PC-3 (cell line): ENCODE results near the gene PIGO. TPM values are rescaled to one million over a fixed set of nuclear protein-coding genes. Genes with fewer than 3 reads are reported as not detected.

Experiments
- ATAC-seq: fragments of 200-7000 bp; cut with Tn5 transposase; 2 replicates; pipeline ENCODE4 v1.9.1; 2020; ENCODE audit warnings: mild to moderate bottlenecking, moderate library complexity
- BruUV-seq: library from RNA; stranded (reverse); fragments of 400-500 nt; replicated peaks from 2 replicates; lab custom pipeline; 2021; lab: Mats Ljungman, UMichigan
- CTCF ChIA-PET: fragments of 300-600 bp; sonication (Branson Sonifier 250); formaldehyde crosslinking; loops from one replicate; lab custom pipeline; 2022; ENCODE audit warnings: antibody characterized with exemption; lab: Charles Lee
- POLR2A ChIA-PET: fragments of 300-600 bp; sonication (Branson Sonifier 250); formaldehyde crosslinking; loops from one replicate; lab custom pipeline; 2022; ENCODE audit warnings: antibody characterized with exemption; ENCODE audit not compliant: unreplicated experiment; lab: Charles Lee
- DNase-seq: peaks from one replicate; pipeline ENCODE4 v3.0.0-alpha.2; 2015
- H2AFZ ChIP-seq: fragments of 300-600 bp; sonication (generic); 2 replicates; pipeline ENCODE4 v1.6.0; 2016; ENCODE audit warnings: antibody characterized with exemption, low read length
- H3F3A ChIP-seq: fragments of 300-600 bp; sonication (generic); one replicate; pipeline ENCODE4 v1.6.0; 2017; ENCODE audit warnings: antibody characterized with exemption, low read length, control low read depth, mild to moderate bottlenecking; ENCODE audit not compliant: unreplicated experiment
- H3K27ac ChIP-seq: fragments of 300-600 bp; sonication (generic); 2 replicates; pipeline ENCODE4 v1.5.1; 2016; ENCODE audit warnings: mild to moderate bottlenecking, low read length
- H3K27me3 ChIP-seq: fragments of 300-600 bp; sonication (generic); 2 replicates; pipeline ENCODE4 v1.6.1; 2016; ENCODE audit warnings: low read length, mixed read lengths
- H3K36me3 ChIP-seq: fragments of 300-600 bp; sonication (generic); 2 replicates; pipeline ENCODE4 v1.6.1; 2016; ENCODE audit warnings: low read depth, mixed run types, low read length, mixed read lengths
- H3K4me1 ChIP-seq: fragments of 300-600 bp; sonication (generic); 2 replicates; pipeline ENCODE4 v1.5.1; 2016; ENCODE audit warnings: low read length; ENCODE audit not compliant: insufficient read depth
- H3K4me2 ChIP-seq: fragments of 300-600 bp; sonication (generic); 2 replicates; pipeline ENCODE4 v1.6.0; 2016; ENCODE audit warnings: low read length
- H3K4me3 ChIP-seq: fragments of 300-600 bp; sonication (generic); 2 replicates; pipeline ENCODE4 v1.5.1; 2016; ENCODE audit warnings: mild to moderate bottlenecking, low read length, mixed read lengths
- H3K79me2 ChIP-seq: fragments of 300-600 bp; sonication (generic); 2 replicates; pipeline ENCODE4 v1.6.1; 2017; ENCODE audit warnings: low read length, mixed read lengths
- H3K9ac ChIP-seq: fragments of 300-600 bp; sonication (generic); 2 replicates; pipeline ENCODE4 v1.6.0; 2016; ENCODE audit warnings: mild to moderate bottlenecking, low read length
- H3K9me2 ChIP-seq: fragments of 300-600 bp; sonication (generic); replicated peaks from 2 replicates; pipeline ENCODE4 v1.6.1; 2016; ENCODE audit warnings: mixed run types, low read length, mixed read lengths
- H3K9me3 ChIP-seq: fragments of 300-600 bp; sonication (generic); 2 replicates; pipeline ENCODE4 v1.6.1; 2016; ENCODE audit warnings: low read length, mixed read lengths
- H4K20me1 ChIP-seq: fragments of 300-600 bp; sonication (generic); 2 replicates; pipeline ENCODE4 v1.6.1; 2016; ENCODE audit warnings: low read length, mixed read lengths
- EZH2 ChIP-seq: fragments of 300-600 bp; sonication (generic); IDR thresholded peaks from one replicate; pipeline ENCODE4 v1.6.1; 2017; ENCODE audit warnings: antibody characterized with exemption, mild to moderate bottlenecking, low read length; ENCODE audit not compliant: unreplicated experiment
- EZH2phosphoT487 ChIP-seq: fragments of 300-600 bp; sonication (generic); IDR thresholded peaks from 2 replicates; pipeline ENCODE4 v1.6.1; 2018; ENCODE audit warnings: mild to moderate bottlenecking, antibody characterized with exemption, low read length, borderline replicate concordance
- intact Hi-C: fragments of 100-400 bp; cut with micrococcal nuclease; formaldehyde crosslinking; loops from 2 replicates; pipeline ENCODE4 v1.9.0; 2023
- total RNA-seq: library from RNA; depleted of rRNA; stranded (reverse); fragments of >200 nt; gene quantifications from 2 replicates; pipeline ENCODE4 v1.2.3, GENCODE V29; 2014
- TF ChIP-seq, protein P1 (sequence below): fragments of 300-600 bp; sonication (generic); conservative IDR thresholded peaks from 2 replicates; pipeline ENCODE4 v1.5.1; 2017; ENCODE audit warnings: antibody characterized with exemption, low read depth, mild to moderate bottlenecking, low read length

PIGO gene
- total RNA-seq, 1 experiment from 2014 or later: 18.2 TPM

DNA sequence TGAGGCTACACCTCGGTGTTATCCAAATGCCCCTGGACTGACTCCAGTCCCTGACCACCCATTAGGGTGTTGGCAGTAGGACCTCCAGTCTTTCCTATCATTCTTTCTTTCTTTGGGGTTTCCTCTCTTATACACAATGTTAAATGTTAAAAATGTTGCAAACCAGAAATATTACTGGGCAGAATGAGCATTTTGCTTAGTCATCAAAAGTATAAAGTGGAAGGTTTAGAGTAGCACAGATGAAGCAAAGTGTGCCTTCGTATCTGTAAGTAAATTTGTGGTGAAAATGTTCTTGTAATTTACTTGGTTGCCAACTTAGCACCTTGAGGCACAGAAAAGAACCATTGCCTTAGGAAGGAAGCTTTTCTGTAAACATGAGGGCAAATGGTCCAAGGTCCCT, 43.7 kb upstream of the PIGO start:
- H3K9me2 ChIP-seq: no peaks in the 10 kb centered on the region
- intact Hi-C loops: no loop called here
- H3F3A ChIP-seq: no peaks in the 10 kb centered on the region
- H3K4me3 ChIP-seq: no peak overlapping the region
- no TSS peak for BruUV-seq
- no peaks in the 10 kb centered on the region for H3K4me1 ChIP-seq
- TF ChIP-seq EZH2: no peak
- H2AFZ ChIP-seq: no peak overlapping the region
- H3K79me2 ChIP-seq: no peaks in the 10 kb centered on the region
- DNase-seq (no peak), ATAC-seq (no peak)
- no peak overlapping the region for H3K4me2 ChIP-seq
- no peaks in the 10 kb centered on the region for H3K36me3 ChIP-seq
- H3K9ac ChIP-seq: no peak overlapping the region
- H3K27ac ChIP-seq: no peak overlapping the region
- ChIA-PET CTCF (no interaction called here), POLR2A (no interaction called here)
- 0 out of 2 replicates have a peak, but pooled peaks cover 5% of the 10 kb centered on the region for H3K9me3 ChIP-seq
- H4K20me1 ChIP-seq: no peaks in the 10 kb centered on the region
- no peaks in the 10 kb centered on the region for H3K27me3 ChIP-seq

- DNase-seq (no peak), ATAC-seq (no peak)
- H3K36me3 ChIP-seq: no peaks in the 10 kb centered on the region
- no peaks in the 10 kb centered on the region for H3F3A ChIP-seq
- no peaks in the 10 kb centered on the region for H3K4me1 ChIP-seq
- H3K79me2 ChIP-seq: no peaks in the 10 kb centered on the region
- no peak overlapping the region for H3K4me3 ChIP-seq
- no peak overlapping the region for H3K4me2 ChIP-seq
- no TSS peak for BruUV-seq
- CTCF ChIA-PET: no interaction called here
- intact Hi-C loops: no loop called here
- H3K27me3 ChIP-seq: no peaks in the 10 kb centered on the region
- no peak overlapping the region for H3K9ac ChIP-seq
- POLR2A ChIA-PET: no interaction called here
- H4K20me1 ChIP-seq: no peaks in the 10 kb centered on the region
- H2AFZ ChIP-seq: no peak overlapping the region
- H3K9me3 ChIP-seq: no peaks in the 10 kb centered on the region
- TF ChIP-seq EZH2phosphoT487: no peak
- TF ChIP-seq, protein P1, sequence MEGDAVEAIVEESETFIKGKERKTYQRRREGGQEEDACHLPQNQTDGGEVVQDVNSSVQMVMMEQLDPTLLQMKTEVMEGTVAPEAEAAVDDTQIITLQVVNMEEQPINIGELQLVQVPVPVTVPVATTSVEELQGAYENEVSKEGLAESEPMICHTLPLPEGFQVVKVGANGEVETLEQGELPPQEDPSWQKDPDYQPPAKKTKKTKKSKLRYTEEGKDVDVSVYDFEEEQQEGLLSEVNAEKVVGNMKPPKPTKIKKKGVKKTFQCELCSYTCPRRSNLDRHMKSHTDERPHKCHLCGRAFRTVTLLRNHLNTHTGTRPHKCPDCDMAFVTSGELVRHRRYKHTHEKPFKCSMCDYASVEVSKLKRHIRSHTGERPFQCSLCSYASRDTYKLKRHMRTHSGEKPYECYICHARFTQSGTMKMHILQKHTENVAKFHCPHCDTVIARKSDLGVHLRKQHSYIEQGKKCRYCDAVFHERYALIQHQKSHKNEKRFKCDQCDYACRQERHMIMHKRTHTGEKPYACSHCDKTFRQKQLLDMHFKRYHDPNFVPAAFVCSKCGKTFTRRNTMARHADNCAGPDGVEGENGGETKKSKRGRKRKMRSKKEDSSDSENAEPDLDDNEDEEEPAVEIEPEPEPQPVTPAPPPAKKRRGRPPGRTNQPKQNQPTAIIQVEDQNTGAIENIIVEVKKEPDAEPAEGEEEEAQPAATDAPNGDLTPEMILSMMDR: no peak
- H3K27ac ChIP-seq: no peak overlapping the region
- H3K9me2 ChIP-seq: no peaks in the 10 kb centered on the region
These were observed 40.5 kb upstream of the PIGO start for GRCh38 chr9:35136866-35137265.

GRCh38 chr9:35135988-35136387, 39.6 kb upstream of the PIGO start:
- Histone ChIP-seq H4K20me1 (no peaks in the 10 kb centered on the region), H3K79me2 (no peaks in the 10 kb centered on the region), H3K36me3 (no peaks in the 10 kb centered on the region), H2AFZ (no peak overlapping the region), H3K9me2 (no peaks in the 10 kb centered on the region), H3K27ac (no peak overlapping the region), H3K4me3 (no peak overlapping the region), H3K27me3 (no peaks in the 10 kb centered on the region), H3K9me3 (no peaks in the 10 kb centered on the region), H3K4me2 (no peak overlapping the region), H3K4me1 (no peaks in the 10 kb centered on the region), H3F3A (no peaks in the 10 kb centered on the region), H3K9ac (no peak overlapping the region)
- ATAC-seq (no peak), DNase-seq (no peak)
- intact Hi-C loops: no loop called here
- BruUV-seq: no TSS peak
- TF ChIP-seq, protein P1: no peak
- TF ChIP-seq EZH2phosphoT487 (no peak), EZH2 (no peak)
- POLR2A ChIA-PET: no interaction called here
- CTCF ChIA-PET: no interaction called here
